Fibroblast of villous mesenchyme (primary cell): ENCODE measurements around the gene TEAD1. TPM values are rescaled to one million over a fixed set of nuclear protein-coding genes. Genes with fewer than 3 reads are reported as not detected.

Source experiments
- DNase-seq: peaks from one replicate; pipeline ENCODE4 v3.0.0-alpha.2; 2010; ENCODE audit warnings: low read depth
- H3K4me3 ChIP-seq: 2 replicates; pipeline ENCODE4 v1.5.1; 2011; ENCODE audit warnings: low read depth, mild to moderate bottlenecking, low read length
- total RNA-seq: library from RNA; depleted of rRNA; stranded (reverse); fragments of >200 nt; gene quantifications from 2 replicates; pipeline ENCODE4 v1.2.3, GENCODE V29; 2012
- TF ChIP-seq, protein P1 (sequence below): IDR thresholded peaks from 2 replicates; pipeline ENCODE4 v1.5.1; 2012; ENCODE audit warnings: low read depth, mild to moderate bottlenecking, low read length; ENCODE audit not compliant: insufficient read depth

TEAD1 gene
- total RNA-seq, 1 donor: 244 TPM

DNA sequence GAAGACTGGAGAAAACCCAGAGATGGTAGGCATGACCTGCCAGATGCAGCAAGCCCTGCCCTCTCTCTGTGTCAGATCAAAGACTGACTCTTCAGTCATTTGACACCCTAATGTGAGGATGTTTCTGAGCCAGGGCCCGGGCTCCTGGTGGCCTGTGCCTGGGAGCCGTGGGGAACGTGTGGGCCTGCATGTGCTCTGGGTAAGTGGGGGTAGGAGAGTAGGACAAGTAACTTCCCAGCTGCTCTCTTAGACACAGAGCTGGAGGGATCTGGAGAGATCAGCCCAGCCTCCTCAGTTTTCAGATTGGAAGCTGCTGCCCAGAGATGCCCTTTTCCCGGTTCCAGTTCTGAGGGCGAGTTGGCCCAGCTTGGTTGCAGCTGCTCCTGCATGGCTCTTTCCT, 110.8 kb downstream of the TEAD1 start:
- no peak overlapping the region for H3K4me3 ChIP-seq
- DNase-seq: no peak
- TF ChIP-seq, protein P1, sequence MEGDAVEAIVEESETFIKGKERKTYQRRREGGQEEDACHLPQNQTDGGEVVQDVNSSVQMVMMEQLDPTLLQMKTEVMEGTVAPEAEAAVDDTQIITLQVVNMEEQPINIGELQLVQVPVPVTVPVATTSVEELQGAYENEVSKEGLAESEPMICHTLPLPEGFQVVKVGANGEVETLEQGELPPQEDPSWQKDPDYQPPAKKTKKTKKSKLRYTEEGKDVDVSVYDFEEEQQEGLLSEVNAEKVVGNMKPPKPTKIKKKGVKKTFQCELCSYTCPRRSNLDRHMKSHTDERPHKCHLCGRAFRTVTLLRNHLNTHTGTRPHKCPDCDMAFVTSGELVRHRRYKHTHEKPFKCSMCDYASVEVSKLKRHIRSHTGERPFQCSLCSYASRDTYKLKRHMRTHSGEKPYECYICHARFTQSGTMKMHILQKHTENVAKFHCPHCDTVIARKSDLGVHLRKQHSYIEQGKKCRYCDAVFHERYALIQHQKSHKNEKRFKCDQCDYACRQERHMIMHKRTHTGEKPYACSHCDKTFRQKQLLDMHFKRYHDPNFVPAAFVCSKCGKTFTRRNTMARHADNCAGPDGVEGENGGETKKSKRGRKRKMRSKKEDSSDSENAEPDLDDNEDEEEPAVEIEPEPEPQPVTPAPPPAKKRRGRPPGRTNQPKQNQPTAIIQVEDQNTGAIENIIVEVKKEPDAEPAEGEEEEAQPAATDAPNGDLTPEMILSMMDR: no peak

DNA sequence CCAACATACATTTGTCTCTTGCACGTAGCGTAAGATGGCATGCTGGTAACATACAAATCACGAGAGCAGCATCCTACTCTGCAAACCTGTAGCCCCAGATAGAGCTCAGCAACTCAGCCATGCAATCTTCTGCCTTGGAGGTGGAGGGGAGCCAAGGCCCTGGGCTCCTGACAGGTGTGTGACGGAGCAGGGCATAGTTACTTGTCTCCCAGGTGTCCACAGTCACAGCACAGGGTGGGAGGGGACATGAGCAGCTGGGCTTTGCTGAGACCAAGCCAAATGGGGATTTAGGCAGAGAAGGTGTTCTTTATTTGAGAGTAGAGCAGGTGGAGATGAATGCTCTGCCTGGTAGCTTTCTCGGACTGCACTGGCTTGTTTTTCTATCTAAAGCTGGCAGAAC, 111.7 kb downstream of the TEAD1 start:
- DNase-seq: no peak
- TF ChIP-seq, protein P1: no peak
- H3K4me3 ChIP-seq: no peak overlapping the region

DNA sequence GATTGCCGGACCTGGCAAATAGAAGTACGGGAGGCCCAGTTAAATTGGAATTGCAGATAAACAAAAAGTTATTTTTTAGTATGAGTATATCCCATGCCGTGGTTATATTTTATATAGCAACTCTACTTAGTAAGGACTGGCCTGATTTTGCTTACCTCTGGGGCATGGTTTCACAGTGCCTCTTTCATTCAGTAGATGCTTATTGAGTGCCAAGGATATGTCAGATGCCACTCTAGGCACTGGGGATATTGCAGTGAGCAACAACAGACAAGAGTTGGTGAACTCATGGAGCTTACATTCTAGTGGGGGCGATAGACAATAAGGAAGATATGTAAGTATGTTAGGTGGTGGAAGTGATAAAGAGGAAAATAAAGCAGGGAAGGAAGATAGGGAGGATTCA, 112.2 kb downstream of the TEAD1 start:
- no peak overlapping the region for H3K4me3 ChIP-seq
- TF ChIP-seq, protein P1: no peak
- no peak for DNase-seq

DNA sequence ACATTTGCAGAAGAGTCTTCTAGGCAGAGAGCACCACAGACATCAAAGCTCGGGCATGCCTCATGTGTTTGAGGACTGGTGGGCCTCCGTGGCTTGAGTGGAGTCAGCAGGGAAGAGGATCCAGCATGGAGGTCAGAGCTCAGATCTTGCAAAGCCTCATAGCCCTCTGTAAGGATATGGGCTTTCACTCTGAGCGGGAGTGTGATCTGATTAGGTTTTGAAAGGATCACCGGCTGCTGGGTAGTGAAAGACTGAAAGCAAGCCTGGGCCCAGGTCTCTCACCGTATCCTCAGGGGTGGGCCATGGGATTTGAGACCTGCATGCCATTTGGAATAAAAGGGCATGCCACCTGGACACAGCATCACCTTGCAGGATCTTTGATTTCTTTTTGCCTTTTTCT, 112.7 kb downstream of the TEAD1 start:
- no peak overlapping the region for H3K4me3 ChIP-seq
- TF ChIP-seq, protein P1: no peak
- no peak for DNase-seq

DNA sequence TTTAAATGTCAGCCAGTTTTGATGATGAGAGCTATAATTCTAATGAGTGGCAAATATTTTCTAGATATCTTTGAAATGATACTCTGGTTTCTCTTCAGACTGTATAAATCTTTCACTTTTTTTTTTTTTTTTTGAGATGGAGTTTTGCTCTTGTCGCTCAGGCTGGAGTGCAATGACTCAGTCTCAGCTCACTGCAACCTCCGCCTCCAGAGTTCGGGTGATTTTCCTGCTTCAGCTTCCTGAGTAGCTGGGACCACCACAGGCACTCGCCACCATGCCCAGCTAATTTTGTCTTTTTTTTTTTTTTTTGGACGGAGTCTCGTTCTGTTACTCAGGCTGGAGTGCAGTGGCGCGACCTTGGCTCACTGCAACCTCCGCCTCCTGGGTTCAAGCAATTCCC, 113.6 kb downstream of the TEAD1 start:
- peak; percentile 53 for DNase-seq
- no peak overlapping the region for H3K4me3 ChIP-seq
- TF ChIP-seq, protein P1: no peak

DNA sequence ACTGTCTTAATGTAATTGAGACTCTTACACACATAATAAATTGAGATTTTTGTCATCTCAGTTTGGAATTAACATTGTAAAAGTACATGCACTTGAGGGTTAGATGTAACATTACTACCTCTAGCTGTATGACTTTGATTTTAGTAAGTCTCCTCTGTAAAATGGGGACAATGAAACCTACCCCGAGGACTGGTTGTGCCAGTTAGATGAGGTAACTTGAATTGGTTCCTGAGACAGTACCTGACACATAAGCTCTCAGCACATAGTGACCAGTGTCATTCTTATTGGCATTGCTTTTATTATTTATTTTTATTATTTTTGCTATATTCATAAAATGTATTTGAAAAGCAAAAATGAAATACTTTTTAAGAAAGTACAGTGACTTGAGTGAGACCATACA, 114.8 kb downstream of the TEAD1 start:
- DNase-seq: no peak
- H3K4me3 ChIP-seq: no peak overlapping the region
- TF ChIP-seq, protein P1: no peak

DNA sequence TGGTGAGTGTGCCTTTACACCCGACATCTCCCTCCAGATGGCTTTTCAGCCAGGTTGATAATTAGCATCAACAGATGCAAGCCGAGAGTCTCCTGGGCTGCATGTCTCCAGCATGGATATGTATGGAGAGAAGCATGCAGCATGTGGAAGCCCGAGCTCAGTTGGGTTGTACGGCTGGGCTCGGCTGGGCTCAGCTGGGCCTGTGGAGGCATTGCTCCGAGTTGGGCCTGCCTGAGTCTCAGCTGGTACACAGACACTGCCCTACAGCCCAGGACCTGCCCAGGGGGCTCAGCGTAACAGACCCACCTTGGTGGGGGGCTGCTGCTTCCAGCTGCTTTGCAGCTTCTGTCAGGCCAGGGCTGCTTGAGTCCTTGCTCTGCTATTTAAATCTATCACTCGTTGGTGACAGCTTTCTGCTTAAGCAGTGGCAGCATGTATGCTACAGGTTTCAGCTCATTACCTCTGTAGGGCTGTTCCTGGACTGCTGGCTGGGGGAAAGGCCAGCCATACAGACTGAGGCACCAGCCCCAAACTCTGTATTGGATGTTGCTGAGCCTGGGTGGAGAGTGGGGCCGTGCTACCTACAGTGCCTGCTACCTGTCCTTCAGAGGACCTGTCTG, 115.5 kb downstream of the TEAD1 start:
- TF ChIP-seq, protein P1: no peak

More for the DNA sequence above, 115.5 kb downstream of the TEAD1 start:
- no peak overlapping the region for H3K4me3 ChIP-seq
- no peak for DNase-seq
